Upper lobe of left lung (tissue), 4 donors: ENCODE data around the gene SLC19A1.

ENCODE experiments used
- CTCF ChIP-seq, 6 experiments: fragments of 450-650 bp in 4 of 6; fragments of 200-600 bp in 2 of 6; sonication (generic) in 2 of 6; IDR thresholded peaks; one replicate each; pipeline ENCODE4 v1.5.1; 2016 to 2019; ENCODE audit warnings: antibody characterized with exemption in 6 of 6
- POLR2AphosphoS5 ChIP-seq, 2 donors: sonication (generic); formaldehyde crosslinking; IDR thresholded peaks; one replicate each; pipeline ENCODE4 v1.5.1; 2017; ENCODE audit warnings: antibody characterized with exemption in 2 of 2

GRCh38 chr21:45519182-45519581 lies 23.1 kb downstream of the SLC19A1 start:
- no peak for TF ChIP-seq CTCF (IDR thresholded peaks at IDR 0.05)
- no peak for TF ChIP-seq POLR2AphosphoS5 (IDR thresholded peaks at IDR 0.05)
